B cell (primary cell): ENCODE results near the gene PNO1.

Source experiments
- EZH2 ChIP-seq: IDR thresholded peaks from 2 replicates; pipeline ENCODE4 v1.6.1; 2012; ENCODE audit warnings: borderline replicate concordance, low read depth, mild to moderate bottlenecking, moderate library complexity, low read length; ENCODE audit not compliant: insufficient read depth, poor library complexity, severe bottlenecking
- TF ChIP-seq, protein P1 (sequence below): fragments of 200-600 bp; IDR thresholded peaks from one replicate; pipeline ENCODE4 v1.8.0; 2022; ENCODE audit warnings: antibody characterized with exemption, mild to moderate bottlenecking

DNA sequence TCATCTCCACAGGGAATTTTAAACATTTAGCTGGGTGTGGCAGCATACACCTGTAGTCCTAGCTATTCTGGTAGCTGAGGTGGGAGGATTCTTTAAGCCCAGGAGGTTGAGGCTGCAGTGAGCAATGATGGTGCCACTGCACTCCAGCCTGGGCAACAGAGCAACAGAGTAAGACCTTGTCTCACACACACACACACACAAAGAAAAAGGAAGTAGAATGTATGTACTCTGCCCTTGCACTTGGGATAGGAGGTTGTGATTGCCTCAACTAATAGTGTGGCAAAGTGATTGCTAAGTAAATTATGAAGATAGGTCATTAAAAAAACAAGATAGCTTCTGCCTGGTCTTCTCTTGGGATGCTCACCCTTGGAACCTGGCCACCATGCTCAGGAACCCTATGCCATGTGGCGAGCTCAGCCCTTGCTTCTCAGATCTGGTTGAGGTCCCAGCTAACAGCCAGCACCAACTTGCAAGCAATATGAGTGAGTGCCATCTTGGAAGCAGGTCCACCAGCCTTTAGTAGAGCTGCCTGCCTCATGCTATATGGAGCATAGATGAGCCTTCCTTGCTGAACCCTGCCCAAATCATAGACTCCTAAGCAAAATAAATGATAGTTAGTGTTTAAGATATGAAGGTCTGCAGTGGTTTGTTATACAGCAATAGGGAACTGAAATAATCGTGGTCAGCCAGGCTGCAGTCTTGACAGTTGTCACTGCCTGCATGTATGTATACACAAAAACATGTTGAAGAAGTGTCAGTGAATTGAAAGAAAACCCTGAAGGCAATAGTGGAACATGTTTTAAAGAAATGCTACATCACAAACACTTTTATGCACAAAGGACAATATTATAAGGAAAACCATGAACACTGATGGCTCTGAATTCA lies 30.1 kb upstream of the PNO1 start:
- TF ChIP-seq, protein P1, sequence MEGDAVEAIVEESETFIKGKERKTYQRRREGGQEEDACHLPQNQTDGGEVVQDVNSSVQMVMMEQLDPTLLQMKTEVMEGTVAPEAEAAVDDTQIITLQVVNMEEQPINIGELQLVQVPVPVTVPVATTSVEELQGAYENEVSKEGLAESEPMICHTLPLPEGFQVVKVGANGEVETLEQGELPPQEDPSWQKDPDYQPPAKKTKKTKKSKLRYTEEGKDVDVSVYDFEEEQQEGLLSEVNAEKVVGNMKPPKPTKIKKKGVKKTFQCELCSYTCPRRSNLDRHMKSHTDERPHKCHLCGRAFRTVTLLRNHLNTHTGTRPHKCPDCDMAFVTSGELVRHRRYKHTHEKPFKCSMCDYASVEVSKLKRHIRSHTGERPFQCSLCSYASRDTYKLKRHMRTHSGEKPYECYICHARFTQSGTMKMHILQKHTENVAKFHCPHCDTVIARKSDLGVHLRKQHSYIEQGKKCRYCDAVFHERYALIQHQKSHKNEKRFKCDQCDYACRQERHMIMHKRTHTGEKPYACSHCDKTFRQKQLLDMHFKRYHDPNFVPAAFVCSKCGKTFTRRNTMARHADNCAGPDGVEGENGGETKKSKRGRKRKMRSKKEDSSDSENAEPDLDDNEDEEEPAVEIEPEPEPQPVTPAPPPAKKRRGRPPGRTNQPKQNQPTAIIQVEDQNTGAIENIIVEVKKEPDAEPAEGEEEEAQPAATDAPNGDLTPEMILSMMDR, result no peak
- no peak for TF ChIP-seq EZH2
